Measurements from ENCODE around the gene HS3ST5.
A peak's percentile ranks its signal among the peaks of the same experiment; 100 is the strongest.

HS3ST5 gene

GRCh38 chr6:114342086-114342825 lies 567 bp downstream of the HS3ST5 start:
- no peak for DNase-seq (ENCODE audit: low read depth)
- no peak for TF ChIP-seq CTCF (IDR thresholded peaks at IDR 0.05; ENCODE audit: control insufficient read depth, insufficient read depth, low read depth, low read length, missing control alignments)
- peak overlapping the region; percentile 50 for H3K4me3 ChIP-seq (ENCODE audit: control insufficient read depth, low read depth, low read length)

- DNase-seq (ENCODE audit: low read depth), result no peak
- no peak for TF ChIP-seq CTCF (IDR thresholded peaks at IDR 0.05; ENCODE audit: control insufficient read depth, insufficient read depth, low read depth, low read length, missing control alignments)
- H3K4me3 ChIP-seq (ENCODE audit: control insufficient read depth, low read depth, low read length), result no peak overlapping the region
Observed at GRCh38 chr6:114339706-114340105, 3.1 kb downstream of the HS3ST5 start.

GRCh38 chr6:114334237-114334636 lies 8.6 kb downstream of the HS3ST5 start:
- no peak for DNase-seq (ENCODE audit: low read depth)
- no peak for TF ChIP-seq CTCF (IDR thresholded peaks at IDR 0.05; ENCODE audit: control insufficient read depth, insufficient read depth, low read depth, low read length, missing control alignments)
- no peak overlapping the region for H3K4me3 ChIP-seq (ENCODE audit: control insufficient read depth, low read depth, low read length)

GRCh38 chr6:114327074-114327473 lies 15.7 kb downstream of the HS3ST5 start:
- no peak overlapping the region for H3K4me3 ChIP-seq (ENCODE audit: control insufficient read depth, low read depth, low read length)
- TF ChIP-seq CTCF (IDR thresholded peaks at IDR 0.05; ENCODE audit: control insufficient read depth, insufficient read depth, low read depth, low read length, missing control alignments), result peak; percentile 4
- DNase-seq (ENCODE audit: low read depth), result no peak

- TF ChIP-seq CTCF (IDR thresholded peaks at IDR 0.05; ENCODE audit: control insufficient read depth, insufficient read depth, low read depth, low read length, missing control alignments), result no peak
- no peak for DNase-seq (ENCODE audit: low read depth)
- H3K4me3 ChIP-seq (ENCODE audit: control insufficient read depth, low read depth, low read length), result no peak overlapping the region
Observed at GRCh38 chr6:114323784-114324183, 19.0 kb downstream of the HS3ST5 start.

GRCh38 chr6:114319749-114320148 lies 23.1 kb downstream of the HS3ST5 start:
- DNase-seq (ENCODE audit: low read depth), result no peak
- H3K4me3 ChIP-seq (ENCODE audit: control insufficient read depth, low read depth, low read length), result no peak overlapping the region
- TF ChIP-seq CTCF (IDR thresholded peaks at IDR 0.05; ENCODE audit: control insufficient read depth, insufficient read depth, low read depth, low read length, missing control alignments), result no peak

Data from AG09309 (cell line).